NCI-H748 (cell line): ENCODE data around the gene ZBTB47.

Experiments used
- DNase-seq: peaks from one replicate; lab custom pipeline; 2025; ENCODE audit not compliant: unreplicated experiment; lab: John Stamatoyannopoulos, UW

The ZBTB47 gene

GRCh38 chr3:42684632-42685362 is 31.3 kb downstream of the ZBTB47 start:
- no peak for DNase-seq

GRCh38 chr3:42685363-42685881 is 31.9 kb downstream of the ZBTB47 start, which contains the start of gene KLHL40:
Gene KLHL40, plus strand, starts transcription at chr3:42685537. Its CDS starts 82 bp downstream, at chr3:42685619.
- DNase-seq = no peak

GRCh38 chr3:42685891-42686820 is 32.7 kb downstream of the ZBTB47 start:
- DNase-seq = no peak

- DNase-seq = no peak
These were observed 33.5 kb downstream of the ZBTB47 start for GRCh38 chr3:42686832-42687650.

- no peak for DNase-seq
These were observed 34.5 kb downstream of the ZBTB47 start for GRCh38 chr3:42688016-42688415.

GRCh38 chr3:42688487-42689420 is 35.3 kb downstream of the ZBTB47 start:
- DNase-seq = no peak

GRCh38 chr3:42689421-42690014 is 36.0 kb downstream of the ZBTB47 start:
- no peak for DNase-seq

- DNase-seq = no peak
These were observed 36.7 kb downstream of the ZBTB47 start for GRCh38 chr3:42690191-42690590.

GRCh38 chr3:42690766-42691680 is 37.5 kb downstream of the ZBTB47 start:
- no peak for DNase-seq

- no peak for DNase-seq
These were observed 38.5 kb downstream of the ZBTB47 start for GRCh38 chr3:42691816-42692666.

GRCh38 chr3:42692667-42693529 is 39.4 kb downstream of the ZBTB47 start:
- no peak for DNase-seq

- DNase-seq = no peak
These were observed 40.0 kb downstream of the ZBTB47 start for GRCh38 chr3:42693530-42693930.

- DNase-seq = no peak
These were observed 40.9 kb downstream of the ZBTB47 start for GRCh38 chr3:42694366-42694765.

GRCh38 chr3:42696356-42697288 is 43.1 kb downstream of the ZBTB47 start:
- DNase-seq = no peak

- DNase-seq = no peak
These were observed 44.0 kb downstream of the ZBTB47 start for GRCh38 chr3:42697289-42698051.
